Measurements from ENCODE around the gene SSBP2.
"Not testable (repeated sequence)": the region's sequence is repeated elsewhere in the genome, so short reads cannot be mapped to it uniquely, and the experiment has no call there.

The SSBP2 gene

GRCh38 chr5:81418606-81419005 is 332.3 kb downstream of the SSBP2 start:
- DNase-seq: no peak

DNA sequence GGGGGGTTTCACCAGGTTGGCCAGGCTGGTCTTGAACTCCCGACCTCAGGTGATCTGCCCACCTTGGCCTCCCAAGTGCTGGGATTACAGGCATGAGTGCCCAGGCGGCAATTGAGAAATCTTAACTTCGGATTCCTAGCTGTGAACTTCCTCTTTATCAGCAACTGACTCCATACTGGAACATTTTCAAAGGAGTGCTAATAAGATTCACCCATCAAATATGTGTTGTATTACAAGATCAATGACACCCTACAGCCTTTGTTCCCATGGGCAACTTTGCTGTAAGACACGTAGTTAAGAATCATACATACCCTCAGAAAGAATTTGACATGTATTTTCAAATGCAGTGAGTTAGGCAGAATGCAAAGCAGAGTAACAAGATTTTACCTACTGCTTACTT is 333.8 kb downstream of the SSBP2 start:
- no peak for DNase-seq

- no peak for DNase-seq
These were observed 341.0 kb downstream of the SSBP2 start for GRCh38 chr5:81409896-81410295.

DNA sequence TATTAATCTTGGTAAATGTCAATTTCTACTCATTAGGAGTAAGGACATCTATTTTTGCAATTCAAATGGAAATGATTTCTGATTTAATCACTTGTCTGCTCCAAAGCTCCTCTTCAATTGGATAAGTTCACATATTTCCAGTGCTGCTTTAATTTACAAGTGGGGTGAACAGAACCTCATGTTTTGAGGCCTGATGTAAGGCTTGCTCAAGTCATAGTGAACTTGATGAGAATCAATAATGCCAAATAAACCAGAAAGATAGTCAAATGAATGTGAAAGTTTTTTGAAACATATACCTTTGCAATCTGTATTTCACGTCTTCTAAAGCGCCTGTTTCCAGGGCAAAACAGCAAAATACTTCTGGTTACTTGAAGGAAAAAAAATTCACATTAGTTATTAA is 341.5 kb downstream of the SSBP2 start:
- no peak for DNase-seq

DNA sequence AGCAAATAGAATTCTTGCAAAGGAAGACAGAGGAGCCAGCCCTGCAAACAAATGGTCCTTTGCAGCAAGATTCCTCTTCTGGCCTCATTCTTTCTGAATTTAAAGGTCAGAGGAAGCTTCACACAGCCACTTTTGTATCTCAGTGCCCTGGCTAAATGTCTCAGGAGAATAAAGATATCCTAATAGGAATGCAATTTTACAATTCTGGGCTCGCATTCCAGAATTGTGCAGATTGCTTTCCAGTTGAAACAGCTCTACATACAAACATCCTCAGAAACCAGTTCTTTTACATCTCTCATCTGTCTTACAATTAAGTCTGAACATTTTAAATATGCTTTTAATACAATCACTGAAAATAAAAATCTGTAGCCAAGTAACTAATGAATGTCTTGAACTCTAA is 342.4 kb downstream of the SSBP2 start:
- DNase-seq: no peak

DNA sequence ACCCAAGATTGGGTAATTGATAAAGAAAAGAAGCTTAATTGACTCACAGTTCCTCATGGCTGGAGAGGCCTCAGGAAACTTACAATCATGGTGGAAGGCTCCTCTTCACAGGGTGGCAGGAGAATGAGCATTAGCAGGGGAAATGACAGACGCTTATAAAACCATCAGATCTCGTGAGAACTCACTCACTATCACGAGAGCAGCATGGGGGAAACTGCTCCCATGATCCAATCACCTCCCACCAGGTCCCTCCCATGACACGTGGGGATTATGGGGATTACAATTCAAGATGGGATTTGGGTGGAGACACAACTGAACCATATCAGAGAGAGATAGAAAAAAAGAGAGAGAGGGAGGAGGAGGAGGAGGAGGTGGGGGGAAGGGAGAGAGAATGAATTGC is 343.1 kb downstream of the SSBP2 start:
- not testable (repeated sequence) for DNase-seq

GRCh38 chr5:81405126-81405891 is 345.6 kb downstream of the SSBP2 start:
- no peak for DNase-seq

GRCh38 chr5:81402192-81402930 is 348.5 kb downstream of the SSBP2 start:
- DNase-seq: no peak

GRCh38 chr5:81401266-81401665 is 349.6 kb downstream of the SSBP2 start:
- DNase-seq: no peak

DNA sequence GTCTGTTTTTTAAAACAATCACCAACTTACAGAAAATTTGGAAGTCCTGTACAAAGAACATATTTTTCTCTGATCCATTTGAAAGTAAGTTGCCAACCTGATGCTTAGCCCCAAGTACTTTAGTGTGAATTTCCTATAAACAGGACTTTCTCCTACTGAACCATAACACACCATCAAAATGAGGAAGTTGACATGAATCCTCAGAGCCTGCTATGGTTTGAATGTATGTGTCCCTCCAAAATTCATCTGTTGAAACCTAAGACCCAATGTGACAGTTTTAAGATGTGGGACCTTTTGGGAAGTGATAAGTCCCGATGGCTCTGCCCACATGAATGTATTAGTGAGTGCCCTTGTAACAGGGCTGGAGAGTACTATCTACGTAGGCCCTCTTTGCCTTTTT is 350.5 kb downstream of the SSBP2 start:
- DNase-seq: no peak

GRCh38 chr5:81398741-81399140 is 352.2 kb downstream of the SSBP2 start:
- no peak for DNase-seq

DNA sequence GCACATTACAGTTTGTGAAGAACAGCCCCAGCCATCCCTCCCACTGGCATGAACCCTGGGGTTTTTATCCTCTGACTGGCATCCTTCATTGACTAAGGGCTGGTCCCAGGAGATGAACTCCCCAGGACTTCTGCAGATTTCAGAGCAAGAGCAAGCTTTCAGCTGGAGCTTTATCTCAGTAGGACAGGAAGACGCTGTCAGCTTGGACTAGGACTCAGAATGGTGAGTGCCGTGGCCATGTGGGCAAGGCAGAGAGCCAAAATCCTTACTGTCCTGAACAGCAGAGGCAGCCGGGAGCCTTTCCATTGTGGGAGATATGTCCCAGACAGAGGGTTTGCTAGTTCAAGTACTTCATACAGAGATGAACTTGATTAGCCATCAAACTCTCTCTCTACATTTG is 353.7 kb downstream of the SSBP2 start:
- DNase-seq: no peak

DNA sequence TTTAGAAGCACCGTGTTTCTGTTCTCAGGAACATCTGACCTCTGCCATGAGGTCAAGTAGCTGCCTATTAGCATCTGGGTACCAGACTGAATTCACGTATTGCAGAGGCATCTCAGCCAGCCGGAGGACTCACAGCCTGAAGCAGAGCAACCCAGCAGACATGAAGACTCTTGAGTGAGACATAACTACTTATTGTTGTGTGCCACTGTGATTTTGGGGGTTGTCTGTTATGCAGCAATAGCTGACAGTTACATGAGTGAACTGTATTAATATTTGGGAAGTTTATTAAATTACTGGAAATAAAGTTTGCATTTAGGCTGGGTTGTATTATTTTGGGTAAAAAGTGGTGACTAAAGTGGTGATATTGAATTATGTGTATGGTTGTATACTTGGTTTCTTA is 355.6 kb downstream of the SSBP2 start:
- no peak for DNase-seq

GRCh38 chr5:81393783-81394718 is 356.8 kb downstream of the SSBP2 start, which contains the start of gene ACOT12:
Gene ACOT12, minus strand, starts transcription at chr5:81394134. Its CDS starts 20 bp downstream, at chr5:81394114.
- no peak for DNase-seq

DNA sequence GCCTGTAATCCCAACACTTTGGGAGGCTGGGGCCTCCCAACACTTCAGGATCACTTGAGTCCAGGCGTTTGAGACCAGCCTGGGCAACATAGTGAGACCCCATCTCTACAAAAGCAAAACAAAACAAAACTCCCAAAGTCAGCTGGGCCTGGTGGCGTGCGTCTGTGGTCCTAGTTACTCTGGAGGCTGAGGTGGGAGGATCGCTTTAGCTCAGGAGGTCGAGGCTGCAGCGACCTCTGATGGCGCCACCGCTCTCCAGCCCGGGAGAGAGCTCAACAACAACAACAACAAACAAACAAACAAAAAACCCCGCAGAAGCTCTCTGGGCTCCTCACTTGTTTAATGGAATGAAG is 357.5 kb downstream of the SSBP2 start:
- DNase-seq: no peak

GRCh38 chr5:81389025-81389424 is 361.9 kb downstream of the SSBP2 start:
- DNase-seq: no peak

GRCh38 chr5:81388169-81388568 is 362.7 kb downstream of the SSBP2 start:
- no peak for DNase-seq

DNA sequence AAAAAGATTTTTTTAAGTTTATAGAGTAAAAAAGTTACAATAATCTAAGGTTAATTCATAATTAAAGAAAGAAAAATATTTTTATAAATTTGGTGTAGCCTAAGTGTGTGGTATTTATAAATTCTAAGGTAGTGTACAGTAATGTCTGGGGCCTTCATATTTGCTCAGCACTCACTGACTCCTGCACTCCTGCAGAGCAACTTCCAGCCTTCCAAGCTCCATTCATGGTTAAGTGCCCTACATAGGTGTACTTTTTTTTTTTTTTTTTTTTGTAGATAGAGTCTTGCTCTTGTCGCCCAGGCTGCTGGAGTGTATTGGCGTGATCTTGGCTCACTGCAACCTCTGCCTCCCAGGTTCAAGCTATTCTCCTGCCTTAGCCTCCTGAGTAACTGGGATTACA is 367.0 kb downstream of the SSBP2 start:
- no peak for DNase-seq

DNA sequence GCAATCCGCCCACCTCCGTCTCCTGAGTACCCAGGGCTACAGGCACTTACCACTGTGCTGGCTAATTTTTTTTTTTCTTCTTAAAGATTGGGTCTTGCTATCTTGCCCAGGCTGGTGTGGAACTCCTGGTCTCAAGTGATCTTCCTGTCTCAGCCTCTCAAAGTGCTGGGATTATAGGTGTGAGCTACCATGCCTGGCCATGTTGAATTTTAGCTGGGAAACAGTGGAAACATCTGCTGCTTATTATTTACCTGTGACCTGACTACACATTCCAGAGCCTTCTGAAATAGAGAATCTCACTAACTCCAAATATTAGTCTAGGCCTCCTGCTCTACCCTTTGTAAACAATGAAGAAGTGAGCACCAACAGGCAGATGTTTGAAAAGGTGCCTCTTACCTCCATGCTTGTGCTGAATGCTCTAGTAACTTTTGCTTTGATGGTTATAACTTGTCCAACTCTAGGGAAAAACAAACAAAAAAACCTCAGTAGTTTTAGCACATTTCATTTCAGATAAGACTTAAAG is 379.5 kb downstream of the SSBP2 start:
- no peak for DNase-seq

GRCh38 chr5:81370912-81371311 is 380.0 kb downstream of the SSBP2 start:
- DNase-seq: no peak

GRCh38 chr5:81365541-81365940 is 385.4 kb downstream of the SSBP2 start:
- no peak for DNase-seq

- DNase-seq: no peak
These were observed 387.6 kb downstream of the SSBP2 start for GRCh38 chr5:81363093-81363871.

Data from cortex of kidney (tissue), 1 donor.